Measurements from ENCODE around the gene CCL15.

CCL15 gene

DNA sequence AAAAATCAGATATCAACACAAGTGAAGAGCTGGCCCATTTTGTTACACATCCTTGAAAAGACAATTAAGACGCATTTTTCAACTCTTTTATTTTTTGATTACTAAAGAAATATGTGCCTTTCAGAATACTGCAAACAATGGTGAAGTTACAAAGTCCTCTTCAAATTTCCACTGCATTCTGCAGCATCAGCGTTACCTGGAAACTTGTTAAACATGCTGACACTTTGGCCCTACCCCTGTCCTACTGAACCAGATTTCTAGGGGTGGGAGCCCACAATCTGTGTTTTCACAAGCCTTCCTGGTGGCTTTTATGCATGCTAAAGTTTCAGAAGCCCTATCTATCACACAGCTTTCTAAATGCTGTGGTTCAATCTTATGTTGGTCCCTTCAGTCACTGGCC is 10.3 kb downstream of the CCL15 start:
- Histone ChIP-seq H3K27ac (ENCODE audit: low read depth, low read length) (no peak overlapping the region), H3K4me1 (ENCODE audit: control insufficient read depth, insufficient read depth, low read length) (no peaks in the 10 kb centered on the region), H3K36me3 (ENCODE audit: control insufficient read depth, insufficient read depth, low read length) (no peaks in the 10 kb centered on the region), H3K27me3 (ENCODE audit: control insufficient read depth, insufficient read depth, low read length) (no peaks in the 10 kb centered on the region), H3K9ac (ENCODE audit: low read depth, low read length) (no peak overlapping the region), H3K4me3 (ENCODE audit: low read depth, low read length) (no peak overlapping the region), H3K9me3 (ENCODE audit: control insufficient read depth, insufficient read depth, low read length) (no peaks in the 10 kb centered on the region; the same call in 1 of the 2 replicates)

- Histone ChIP-seq H3K4me3 (ENCODE audit: low read depth, low read length) (no peak overlapping the region), H3K27ac (ENCODE audit: low read depth, low read length) (no peak overlapping the region), H3K36me3 (ENCODE audit: control insufficient read depth, insufficient read depth, low read length) (no peaks in the 10 kb centered on the region), H3K27me3 (ENCODE audit: control insufficient read depth, insufficient read depth, low read length) (no peaks in the 10 kb centered on the region), H3K4me1 (ENCODE audit: control insufficient read depth, insufficient read depth, low read length) (no peaks in the 10 kb centered on the region), H3K9me3 (ENCODE audit: control insufficient read depth, insufficient read depth, low read length) (no peaks in the 10 kb centered on the region; the same call in 1 of the 2 replicates), H3K9ac (ENCODE audit: low read depth, low read length) (no peak overlapping the region)
Observed at GRCh38 chr17:35988164-35988563, 13.2 kb downstream of the CCL15 start.

- Histone ChIP-seq H3K9me3 (ENCODE audit: control insufficient read depth, insufficient read depth, low read length) (no peaks in the 10 kb centered on the region), H3K27me3 (ENCODE audit: control insufficient read depth, insufficient read depth, low read length) (no peaks in the 10 kb centered on the region), H3K4me3 (ENCODE audit: low read depth, low read length) (no peak within 1 kb of the TSS), H3K36me3 (ENCODE audit: control insufficient read depth, insufficient read depth, low read length) (no peaks in the 10 kb centered on the region), H3K9ac (ENCODE audit: low read depth, low read length) (no peak within 1 kb of the TSS), H3K27ac (ENCODE audit: low read depth, low read length) (no peak within 1 kb of the TSS), H3K4me1 (ENCODE audit: control insufficient read depth, insufficient read depth, low read length) (no peaks in the 10 kb centered on the region)
Observed at GRCh38 chr17:35986643-35987042, 14.7 kb downstream of the CCL15 start, which contains the start of gene CCL14. Gene CCL14 (minus strand): TSS chr17:35986729. CDS start chr17:35986649, 80 bp downstream.

GRCh38 chr17:35984140-35984539 is 17.2 kb downstream of the CCL15 start:
- H3K4me3 ChIP-seq (ENCODE audit: low read depth, low read length): no peak overlapping the region
- no peaks in the 10 kb centered on the region for H3K9me3 ChIP-seq (ENCODE audit: control insufficient read depth, insufficient read depth, low read length)
- no peak overlapping the region for H3K27ac ChIP-seq (ENCODE audit: low read depth, low read length)
- no peaks in the 10 kb centered on the region for H3K4me1 ChIP-seq (ENCODE audit: control insufficient read depth, insufficient read depth, low read length)
- H3K36me3 ChIP-seq (ENCODE audit: control insufficient read depth, insufficient read depth, low read length): no peaks in the 10 kb centered on the region
- no peaks in the 10 kb centered on the region for H3K27me3 ChIP-seq (ENCODE audit: control insufficient read depth, insufficient read depth, low read length)
- H3K9ac ChIP-seq (ENCODE audit: low read depth, low read length): no peak overlapping the region

DNA sequence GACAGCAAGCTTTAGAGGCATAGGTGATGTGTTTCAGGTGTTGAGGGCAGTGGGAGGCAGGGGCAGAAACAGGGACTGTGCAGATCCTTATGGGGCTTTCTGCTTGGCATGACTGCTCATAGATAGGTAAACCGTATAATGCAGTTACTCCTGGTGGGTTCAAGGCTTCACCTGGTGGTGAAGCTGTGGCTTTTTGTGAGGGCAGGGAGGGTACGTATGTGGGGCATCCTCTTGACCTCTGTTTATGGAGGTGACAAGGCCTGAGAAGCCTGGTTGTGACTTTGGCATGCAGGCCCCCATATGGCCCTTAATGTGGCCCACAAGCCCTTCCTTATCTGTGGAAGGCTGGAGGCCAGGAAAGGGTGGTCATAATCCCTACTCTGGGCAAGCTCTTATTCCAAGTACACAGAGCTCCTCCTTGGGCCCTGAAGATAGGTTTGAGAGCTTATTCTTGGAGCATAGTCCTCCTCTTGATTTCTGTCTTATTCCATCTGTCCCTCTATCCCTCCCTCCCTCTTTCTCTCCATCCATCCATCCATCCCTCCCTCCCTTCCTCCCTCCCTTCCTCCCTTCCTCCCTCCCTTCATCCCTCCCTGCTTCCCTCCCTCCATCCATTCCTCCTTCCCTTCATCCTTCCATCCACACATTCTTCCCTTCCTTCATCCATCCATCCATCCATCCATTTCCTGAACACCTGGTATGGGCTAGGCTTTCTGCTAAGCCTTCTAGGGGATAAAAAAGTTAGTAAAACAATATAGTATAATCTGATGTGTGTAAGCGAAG is 18.8 kb downstream of the CCL15 start:
- H3K36me3 ChIP-seq (ENCODE audit: control insufficient read depth, insufficient read depth, low read length): no peaks in the 10 kb centered on the region
- H3K27me3 ChIP-seq (ENCODE audit: control insufficient read depth, insufficient read depth, low read length): no peaks in the 10 kb centered on the region
- no peak overlapping the region for H3K9ac ChIP-seq (ENCODE audit: low read depth, low read length)
- no peaks in the 10 kb centered on the region for H3K9me3 ChIP-seq (ENCODE audit: control insufficient read depth, insufficient read depth, low read length)
- H3K27ac ChIP-seq (ENCODE audit: low read depth, low read length): no peak overlapping the region
- no peak overlapping the region for H3K4me3 ChIP-seq (ENCODE audit: low read depth, low read length)
- no peaks in the 10 kb centered on the region for H3K4me1 ChIP-seq (ENCODE audit: control insufficient read depth, insufficient read depth, low read length)

DNA sequence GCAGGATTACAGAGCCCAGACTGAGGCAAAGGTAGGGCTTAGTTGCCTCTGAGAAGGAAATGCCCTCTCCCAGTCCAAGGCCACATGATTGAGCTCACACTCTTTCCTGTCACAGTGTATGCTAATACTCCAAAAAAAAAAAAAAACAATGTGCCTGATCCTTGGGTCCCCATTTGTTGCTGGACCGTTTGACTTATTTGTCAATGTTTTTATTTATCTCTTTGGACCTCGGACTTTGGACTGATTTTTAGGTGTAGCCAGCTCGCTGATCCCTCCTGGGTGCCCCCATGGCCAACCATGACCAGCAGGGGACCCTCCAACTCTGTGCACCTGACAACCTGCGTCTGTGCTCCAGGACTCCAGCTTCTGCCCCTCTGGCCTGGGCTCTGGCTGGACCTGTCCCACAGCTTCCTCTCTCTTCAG is 19.4 kb downstream of the CCL15 start:
- no peaks in the 10 kb centered on the region for H3K27me3 ChIP-seq (ENCODE audit: control insufficient read depth, insufficient read depth, low read length)
- H3K4me3 ChIP-seq (ENCODE audit: low read depth, low read length): no peak overlapping the region
- no peaks in the 10 kb centered on the region for H3K9me3 ChIP-seq (ENCODE audit: control insufficient read depth, insufficient read depth, low read length)
- no peaks in the 10 kb centered on the region for H3K4me1 ChIP-seq (ENCODE audit: control insufficient read depth, insufficient read depth, low read length)
- H3K36me3 ChIP-seq (ENCODE audit: control insufficient read depth, insufficient read depth, low read length): no peaks in the 10 kb centered on the region
- no peak overlapping the region for H3K27ac ChIP-seq (ENCODE audit: low read depth, low read length)
- no peak overlapping the region for H3K9ac ChIP-seq (ENCODE audit: low read depth, low read length)

GRCh38 chr17:35981246-35981645 is 20.1 kb downstream of the CCL15 start, which contains the start of gene CCL16:
Gene CCL16 (minus strand): TSS chr17:35981497. CDS start chr17:35981420, 77 bp downstream.
- no peaks in the 10 kb centered on the region for H3K27me3 ChIP-seq (ENCODE audit: control insufficient read depth, insufficient read depth, low read length)
- no peak within 1 kb of the TSS for H3K9ac ChIP-seq (ENCODE audit: low read depth, low read length)
- H3K36me3 ChIP-seq (ENCODE audit: control insufficient read depth, insufficient read depth, low read length): no peaks in the 10 kb centered on the region
- no peak within 1 kb of the TSS for H3K4me3 ChIP-seq (ENCODE audit: low read depth, low read length)
- H3K9me3 ChIP-seq (ENCODE audit: control insufficient read depth, insufficient read depth, low read length): no peaks in the 10 kb centered on the region
- H3K27ac ChIP-seq (ENCODE audit: low read depth, low read length): no peak within 1 kb of the TSS
- no peaks in the 10 kb centered on the region for H3K4me1 ChIP-seq (ENCODE audit: control insufficient read depth, insufficient read depth, low read length)

DNA sequence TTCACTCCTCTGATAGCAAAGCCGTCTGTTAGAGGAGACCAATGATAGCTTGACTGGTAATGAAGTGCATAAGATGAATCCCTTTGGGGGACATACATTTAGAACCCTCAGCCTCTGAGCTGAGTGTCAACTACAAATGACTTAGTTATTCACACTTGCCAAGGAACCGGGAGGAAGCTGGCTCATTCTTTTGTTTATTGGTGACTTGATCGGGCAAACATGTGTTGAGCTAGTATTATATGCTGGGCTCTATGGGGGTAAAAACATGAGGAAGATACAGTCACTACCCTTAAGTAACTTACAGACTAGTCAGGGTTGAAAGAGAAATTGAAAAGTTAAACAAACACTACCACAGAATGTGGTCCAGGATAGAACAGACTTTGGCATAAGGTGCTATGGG is 23.0 kb downstream of the CCL15 start:
- H3K4me1 ChIP-seq (ENCODE audit: control insufficient read depth, insufficient read depth, low read length): no peaks in the 10 kb centered on the region
- H3K4me3 ChIP-seq (ENCODE audit: low read depth, low read length): no peak overlapping the region
- no peaks in the 10 kb centered on the region for H3K9me3 ChIP-seq (ENCODE audit: control insufficient read depth, insufficient read depth, low read length)

GRCh38 chr17:35977509-35977908 is 23.8 kb downstream of the CCL15 start:
- H3K4me1 ChIP-seq (ENCODE audit: control insufficient read depth, insufficient read depth, low read length): no peaks in the 10 kb centered on the region
- H3K36me3 ChIP-seq (ENCODE audit: control insufficient read depth, insufficient read depth, low read length): no peaks in the 10 kb centered on the region
- no peak overlapping the region for H3K4me3 ChIP-seq (ENCODE audit: low read depth, low read length)
- H3K27ac ChIP-seq (ENCODE audit: low read depth, low read length): no peak overlapping the region
- no peak overlapping the region for H3K9ac ChIP-seq (ENCODE audit: low read depth, low read length)
- no peaks in the 10 kb centered on the region for H3K9me3 ChIP-seq (ENCODE audit: control insufficient read depth, insufficient read depth, low read length)
- H3K27me3 ChIP-seq (ENCODE audit: control insufficient read depth, insufficient read depth, low read length): no peaks in the 10 kb centered on the region

More for the DNA sequence above, 23.0 kb downstream of the CCL15 start:
- no peaks in the 10 kb centered on the region for H3K27me3 ChIP-seq (ENCODE audit: control insufficient read depth, insufficient read depth, low read length)
- H3K36me3 ChIP-seq (ENCODE audit: control insufficient read depth, insufficient read depth, low read length): no peaks in the 10 kb centered on the region
- H3K27ac ChIP-seq (ENCODE audit: low read depth, low read length): no peak overlapping the region
- H3K9ac ChIP-seq (ENCODE audit: low read depth, low read length): no peak overlapping the region

- Histone ChIP-seq H3K9me3 (ENCODE audit: control insufficient read depth, insufficient read depth, low read length) (no peaks in the 10 kb centered on the region), H3K36me3 (ENCODE audit: control insufficient read depth, insufficient read depth, low read length) (no peaks in the 10 kb centered on the region), H3K27me3 (ENCODE audit: control insufficient read depth, insufficient read depth, low read length) (no peaks in the 10 kb centered on the region), H3K4me3 (ENCODE audit: low read depth, low read length) (no peak overlapping the region), H3K9ac (ENCODE audit: low read depth, low read length) (no peak overlapping the region), H3K4me1 (ENCODE audit: control insufficient read depth, insufficient read depth, low read length) (no peaks in the 10 kb centered on the region), H3K27ac (ENCODE audit: low read depth, low read length) (peak overlapping the region; percentile 60)
Observed at GRCh38 chr17:35973333-35974260, 27.8 kb downstream of the CCL15 start.

DNA sequence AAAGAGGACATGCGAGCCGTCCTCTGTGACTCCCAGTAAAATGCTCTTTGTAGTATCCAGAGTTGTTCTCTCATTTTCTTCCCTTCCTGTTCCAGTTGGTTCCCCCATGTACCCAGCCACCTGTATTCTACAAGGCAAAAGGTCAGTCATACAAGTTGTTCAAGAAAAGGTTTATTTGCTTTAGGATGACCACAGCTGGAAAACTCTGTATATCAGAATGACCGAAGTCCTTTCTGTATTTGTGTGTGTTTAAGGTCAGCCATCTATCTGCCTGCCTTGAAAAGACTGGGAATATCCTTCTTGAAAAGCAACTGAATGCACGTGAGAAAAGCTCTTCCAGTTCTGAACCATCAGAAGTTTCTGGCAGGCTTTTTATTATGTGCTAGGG is 28.4 kb downstream of the CCL15 start:
- Histone ChIP-seq H3K4me1 (ENCODE audit: control insufficient read depth, insufficient read depth, low read length) (no peaks in the 10 kb centered on the region), H3K4me3 (ENCODE audit: low read depth, low read length) (no peak overlapping the region), H3K9ac (ENCODE audit: low read depth, low read length) (no peak overlapping the region), H3K9me3 (ENCODE audit: control insufficient read depth, insufficient read depth, low read length) (no peaks in the 10 kb centered on the region), H3K27me3 (ENCODE audit: control insufficient read depth, insufficient read depth, low read length) (no peaks in the 10 kb centered on the region), H3K27ac (ENCODE audit: low read depth, low read length) (peak overlapping the region; percentile 60), H3K36me3 (ENCODE audit: control insufficient read depth, insufficient read depth, low read length) (no peaks in the 10 kb centered on the region)
